ENCODE results near the gene ZNF366.

The ZNF366 gene

DNA sequence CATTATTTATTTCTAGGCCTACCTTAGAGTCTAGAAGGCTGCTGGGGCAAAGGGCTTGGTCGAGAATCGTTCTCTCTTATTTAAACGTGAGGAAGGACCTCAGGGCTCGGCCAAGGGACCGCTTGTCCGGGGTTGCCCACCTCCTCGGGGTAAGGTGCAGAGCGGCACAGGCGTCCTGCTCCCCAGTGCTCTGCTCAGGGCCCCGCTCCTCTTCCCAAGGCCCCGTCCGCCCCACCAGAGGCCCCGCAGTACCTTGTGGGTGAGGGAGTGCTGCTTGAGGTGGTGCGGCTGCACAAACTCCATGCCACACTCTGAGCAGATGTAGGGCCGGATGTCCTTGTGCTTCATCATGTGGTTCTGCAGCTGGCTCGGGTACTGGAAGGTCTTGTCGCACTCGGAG lies 47.3 kb downstream of the ZNF366 start:
- H4K20me1 ChIP-seq (ENCODE audit: low read depth, low read length) = no peaks in the 10 kb centered on the region
- H3K27ac ChIP-seq (ENCODE audit: low read depth, low read length) = no peak overlapping the region
- TF ChIP-seq EZH2phosphoT487 (conservative IDR thresholded peaks at IDR 0.05; ENCODE audit: low read length) = no peak
- TF ChIP-seq, protein P1, sequence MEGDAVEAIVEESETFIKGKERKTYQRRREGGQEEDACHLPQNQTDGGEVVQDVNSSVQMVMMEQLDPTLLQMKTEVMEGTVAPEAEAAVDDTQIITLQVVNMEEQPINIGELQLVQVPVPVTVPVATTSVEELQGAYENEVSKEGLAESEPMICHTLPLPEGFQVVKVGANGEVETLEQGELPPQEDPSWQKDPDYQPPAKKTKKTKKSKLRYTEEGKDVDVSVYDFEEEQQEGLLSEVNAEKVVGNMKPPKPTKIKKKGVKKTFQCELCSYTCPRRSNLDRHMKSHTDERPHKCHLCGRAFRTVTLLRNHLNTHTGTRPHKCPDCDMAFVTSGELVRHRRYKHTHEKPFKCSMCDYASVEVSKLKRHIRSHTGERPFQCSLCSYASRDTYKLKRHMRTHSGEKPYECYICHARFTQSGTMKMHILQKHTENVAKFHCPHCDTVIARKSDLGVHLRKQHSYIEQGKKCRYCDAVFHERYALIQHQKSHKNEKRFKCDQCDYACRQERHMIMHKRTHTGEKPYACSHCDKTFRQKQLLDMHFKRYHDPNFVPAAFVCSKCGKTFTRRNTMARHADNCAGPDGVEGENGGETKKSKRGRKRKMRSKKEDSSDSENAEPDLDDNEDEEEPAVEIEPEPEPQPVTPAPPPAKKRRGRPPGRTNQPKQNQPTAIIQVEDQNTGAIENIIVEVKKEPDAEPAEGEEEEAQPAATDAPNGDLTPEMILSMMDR (IDR thresholded peaks at IDR 0.05; ENCODE audit: insufficient read depth, low read length, poor library complexity, severe bottlenecking) = no peak
- no peaks in the 10 kb centered on the region for H3K36me3 ChIP-seq (ENCODE audit: low read length)
- H3F3A ChIP-seq (ENCODE audit: insufficient read depth) = no peaks in the 10 kb centered on the region
- H3K9ac ChIP-seq (ENCODE audit: low read length) = no peak overlapping the region
- no peaks in the 10 kb centered on the region for H3K27me3 ChIP-seq (ENCODE audit: low read length)
- H3K9me3 ChIP-seq (ENCODE audit: insufficient read depth, low read length) = no peaks in the 10 kb centered on the region
- no peaks in the 10 kb centered on the region for H3K9me2 ChIP-seq (replicated peaks; ENCODE audit: insufficient read depth, low read length)
- H3K4me3 ChIP-seq (ENCODE audit: insufficient read depth, low read length, poor library complexity, severe bottlenecking) = no peak overlapping the region
- H3K79me2 ChIP-seq (ENCODE audit: insufficient read depth, low read length) = no peaks in the 10 kb centered on the region
- no peak overlapping the region for H3K4me2 ChIP-seq (ENCODE audit: low read depth, low read length, poor library complexity, severe bottlenecking)
- H2AFZ ChIP-seq (ENCODE audit: low read depth, low read length, severe bottlenecking) = no peak overlapping the region

DNA sequence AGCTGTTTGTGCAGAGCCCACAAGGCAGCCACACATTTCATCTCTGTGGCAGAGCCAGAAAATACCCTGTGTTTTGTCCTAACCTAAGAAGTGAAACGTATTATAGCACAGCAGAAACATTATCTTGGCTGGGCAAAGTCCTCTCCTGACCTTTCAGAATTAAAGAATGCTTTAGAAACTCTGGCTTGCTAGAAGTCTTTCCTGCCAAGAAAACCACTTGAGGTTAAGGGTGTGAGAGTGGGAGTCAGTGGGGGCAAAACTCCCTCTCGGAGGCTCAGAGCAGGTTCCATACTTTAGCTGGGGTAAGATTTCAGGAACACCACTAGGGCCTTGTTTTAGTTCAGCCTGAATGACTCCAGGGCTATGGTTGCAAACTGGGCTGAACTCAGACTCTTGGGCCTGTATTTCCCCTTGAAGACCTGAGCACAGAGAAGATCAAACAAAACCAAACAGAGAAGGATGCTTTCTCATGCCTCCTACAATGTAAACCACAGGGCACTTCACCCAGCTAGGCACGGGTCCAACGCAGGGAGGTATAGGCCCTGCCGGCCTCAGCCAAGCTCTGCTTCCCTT lies 48.0 kb downstream of the ZNF366 start:
- H3K36me3 ChIP-seq (ENCODE audit: low read length) = no peaks in the 10 kb centered on the region
- no peak overlapping the region for H3K9ac ChIP-seq (ENCODE audit: low read length)
- H3K27me3 ChIP-seq (ENCODE audit: low read length) = no peaks in the 10 kb centered on the region
- H3F3A ChIP-seq (ENCODE audit: insufficient read depth) = no peaks in the 10 kb centered on the region
- no peaks in the 10 kb centered on the region for H4K20me1 ChIP-seq (ENCODE audit: low read depth, low read length)
- H3K79me2 ChIP-seq (ENCODE audit: insufficient read depth, low read length) = no peaks in the 10 kb centered on the region
- TF ChIP-seq, protein P1 (IDR thresholded peaks at IDR 0.05; ENCODE audit: insufficient read depth, low read length, poor library complexity, severe bottlenecking) = no peak
- no peak for TF ChIP-seq EZH2phosphoT487 (conservative IDR thresholded peaks at IDR 0.05; ENCODE audit: low read length)
- H3K9me2 ChIP-seq (replicated peaks; ENCODE audit: insufficient read depth, low read length) = no peaks in the 10 kb centered on the region
- no peak overlapping the region for H2AFZ ChIP-seq (ENCODE audit: low read depth, low read length, severe bottlenecking)
- H3K9me3 ChIP-seq (ENCODE audit: insufficient read depth, low read length) = no peaks in the 10 kb centered on the region
- H3K27ac ChIP-seq (ENCODE audit: low read depth, low read length) = no peak overlapping the region
- H3K4me2 ChIP-seq (ENCODE audit: low read depth, low read length, poor library complexity, severe bottlenecking) = no peak overlapping the region
- H3K4me3 ChIP-seq (ENCODE audit: insufficient read depth, low read length, poor library complexity, severe bottlenecking) = no peak overlapping the region

DNA sequence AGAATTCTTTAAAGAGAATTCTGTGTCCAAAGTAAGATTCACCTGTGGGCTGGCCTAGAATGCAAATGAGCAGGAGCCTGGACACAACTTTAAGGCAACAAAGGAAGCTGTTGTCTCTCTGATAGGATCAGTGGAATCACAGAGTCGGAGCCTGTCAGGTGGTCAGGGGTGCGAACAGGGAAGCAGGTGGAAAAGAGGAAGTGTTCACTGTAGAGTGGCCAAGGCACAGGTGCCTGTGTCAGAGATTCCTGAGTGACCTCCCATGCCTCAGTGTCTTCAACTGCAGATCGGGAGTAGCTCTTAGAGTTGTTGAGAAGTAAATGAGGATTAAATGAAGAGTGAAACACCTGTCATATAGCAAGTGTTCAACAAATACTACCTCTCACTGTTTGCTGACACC lies 48.8 kb downstream of the ZNF366 start:
- Histone ChIP-seq H4K20me1 (ENCODE audit: low read depth, low read length) (no peaks in the 10 kb centered on the region), H3K9me3 (ENCODE audit: insufficient read depth, low read length) (no peaks in the 10 kb centered on the region), H3K36me3 (ENCODE audit: low read length) (no peaks in the 10 kb centered on the region), H3K4me2 (ENCODE audit: low read depth, low read length, poor library complexity, severe bottlenecking) (no peak overlapping the region), H3K79me2 (ENCODE audit: insufficient read depth, low read length) (no peaks in the 10 kb centered on the region), H3F3A (ENCODE audit: insufficient read depth) (no peaks in the 10 kb centered on the region), H3K27ac (ENCODE audit: low read depth, low read length) (no peak overlapping the region), H3K4me3 (ENCODE audit: insufficient read depth, low read length, poor library complexity, severe bottlenecking) (no peak overlapping the region), H3K27me3 (ENCODE audit: low read length) (no peaks in the 10 kb centered on the region), H3K9ac (ENCODE audit: low read length) (no peak overlapping the region), H3K9me2 (replicated peaks; ENCODE audit: insufficient read depth, low read length) (no peaks in the 10 kb centered on the region), H2AFZ (ENCODE audit: low read depth, low read length, severe bottlenecking) (no peak overlapping the region)
- no peak for TF ChIP-seq EZH2phosphoT487 (conservative IDR thresholded peaks at IDR 0.05; ENCODE audit: low read length)
- TF ChIP-seq, protein P1 (IDR thresholded peaks at IDR 0.05; ENCODE audit: insufficient read depth, low read length, poor library complexity, severe bottlenecking) = no peak
